ENCODE measurements around the gene EIF3I.

- no peak for TF ChIP-seq CTCF (IDR thresholded peaks at IDR 0.05)
- TF ChIP-seq ZFX (IDR thresholded peaks at IDR 0.05; ENCODE audit: borderline replicate concordance): no peak
Observed at GRCh38 chr1:32205401-32206370, 16.5 kb upstream of the EIF3I start, which contains the start of gene IQCC.

Data from 22Rv1 (cell line).